Measurements from ENCODE around the gene BCOR. TPM values are rescaled to one million over a fixed set of nuclear protein-coding genes. Genes with fewer than 3 reads are reported as not detected.

BCOR gene
- total RNA-seq, 1 donor from 2014 or later: 19.8 TPM

GRCh38 chrX:40117715-40118285, 20.0 kb upstream of the BCOR start:
- no peaks in the 10 kb centered on the region for H3K4me1 ChIP-seq (ENCODE audit: control insufficient read depth in 3 of 3, insufficient read depth in 3 of 3, low read length in 3 of 3)
- H3K9ac ChIP-seq (ENCODE audit: low read depth in 1 of 3, low read length in 3 of 3): no peak overlapping the region
- H3K36me3 ChIP-seq (ENCODE audit: control insufficient read depth in 3 of 3, insufficient read depth in 3 of 3, low read length in 3 of 3): no peaks in the 10 kb centered on the region
- H3K9me3 ChIP-seq (ENCODE audit: control insufficient read depth in 3 of 3, low read length in 3 of 3): no peaks in the 10 kb centered on the region
- no peak overlapping the region for H3K27ac ChIP-seq (ENCODE audit: low read depth, low read length)
- H3K27me3 ChIP-seq (ENCODE audit: control insufficient read depth in 3 of 3, insufficient read depth in 3 of 3, low read length in 3 of 3): peaks cover 0 to 3% (median 0%) of the 10 kb centered on the region in 3 donors
- no peak overlapping the region for H3K4me3 ChIP-seq (ENCODE audit: low read length in 3 of 3)

GRCh38 chrX:40116925-40117324, 19.2 kb upstream of the BCOR start:
- Histone ChIP-seq H3K4me1 (ENCODE audit: control insufficient read depth in 3 of 3, insufficient read depth in 3 of 3, low read length in 3 of 3) (no peaks in the 10 kb centered on the region), H3K27me3 (ENCODE audit: control insufficient read depth in 3 of 3, insufficient read depth in 3 of 3, low read length in 3 of 3) (peaks cover 0 to 3% (median 0%) of the 10 kb centered on the region in 3 donors), H3K4me3 (ENCODE audit: low read length in 3 of 3) (no peak overlapping the region), H3K9ac (ENCODE audit: low read depth in 1 of 3, low read length in 3 of 3) (no peak overlapping the region), H3K36me3 (ENCODE audit: control insufficient read depth in 3 of 3, insufficient read depth in 3 of 3, low read length in 3 of 3) (no peaks in the 10 kb centered on the region), H3K27ac (ENCODE audit: low read depth, low read length) (no peak overlapping the region), H3K9me3 (ENCODE audit: control insufficient read depth in 3 of 3, low read length in 3 of 3) (no peaks in the 10 kb centered on the region)

- H3K4me1 ChIP-seq (ENCODE audit: control insufficient read depth in 3 of 3, insufficient read depth in 3 of 3, low read length in 3 of 3): peaks cover 4 to 8% (median 8%) of the 10 kb centered on the region in 3 donors
Measured at GRCh38 chrX:40112996-40113395, 15.2 kb upstream of the BCOR start.

GRCh38 chrX:40111868-40112267, 14.1 kb upstream of the BCOR start:
- Histone ChIP-seq H3K4me3 (ENCODE audit: low read length in 3 of 3) (no peak overlapping the region), H3K36me3 (ENCODE audit: control insufficient read depth in 3 of 3, insufficient read depth in 3 of 3, low read length in 3 of 3) (no peaks in the 10 kb centered on the region), H3K9me3 (ENCODE audit: control insufficient read depth in 3 of 3, low read length in 3 of 3) (no peaks in the 10 kb centered on the region), H3K27me3 (ENCODE audit: control insufficient read depth in 3 of 3, insufficient read depth in 3 of 3, low read length in 3 of 3) (peaks cover 0 to 17% (median 0%) of the 10 kb centered on the region in 3 donors), H3K4me1 (ENCODE audit: control insufficient read depth in 3 of 3, insufficient read depth in 3 of 3, low read length in 3 of 3) (peaks cover 12 to 20% (median 19%) of the 10 kb centered on the region in 3 donors), H3K9ac (ENCODE audit: low read depth in 1 of 3, low read length in 3 of 3) (no peak overlapping the region), H3K27ac (ENCODE audit: low read depth, low read length) (no peak overlapping the region)

More at GRCh38 chrX:40112996-40113395, 15.2 kb upstream of the BCOR start:
- H3K36me3 ChIP-seq (ENCODE audit: control insufficient read depth in 3 of 3, insufficient read depth in 3 of 3, low read length in 3 of 3): no peaks in the 10 kb centered on the region
- H3K4me3 ChIP-seq (ENCODE audit: low read length in 3 of 3): no peak overlapping the region
- peaks cover 0 to 7% (median 0%) of the 10 kb centered on the region in 3 donors for H3K27me3 ChIP-seq (ENCODE audit: control insufficient read depth in 3 of 3, insufficient read depth in 3 of 3, low read length in 3 of 3)
- H3K27ac ChIP-seq (ENCODE audit: low read depth, low read length): no peak overlapping the region
- H3K9me3 ChIP-seq (ENCODE audit: control insufficient read depth in 3 of 3, low read length in 3 of 3): no peaks in the 10 kb centered on the region
- H3K9ac ChIP-seq (ENCODE audit: low read depth in 1 of 3, low read length in 3 of 3): no peak overlapping the region

GRCh38 chrX:40109288-40110008, 11.7 kb upstream of the BCOR start:
- peak overlapping the region; percentile 68 to 83 (median 76) for H3K9ac ChIP-seq (ENCODE audit: low read depth in 1 of 3, low read length in 3 of 3)
- H3K27ac ChIP-seq (ENCODE audit: low read depth, low read length): peak overlapping the region; percentile 85
- H3K9me3 ChIP-seq (ENCODE audit: control insufficient read depth in 3 of 3, low read length in 3 of 3): no peaks in the 10 kb centered on the region
- H3K4me1 ChIP-seq (ENCODE audit: control insufficient read depth in 3 of 3, insufficient read depth in 3 of 3, low read length in 3 of 3): peaks cover 14 to 30% (median 22%) of the 10 kb centered on the region in 3 donors
- H3K36me3 ChIP-seq (ENCODE audit: control insufficient read depth in 3 of 3, insufficient read depth in 3 of 3, low read length in 3 of 3): no peaks in the 10 kb centered on the region
- H3K4me3 ChIP-seq (ENCODE audit: low read length in 3 of 3): peak overlapping the region; percentile 49 to 65 (median 64)
- H3K27me3 ChIP-seq (ENCODE audit: control insufficient read depth in 3 of 3, insufficient read depth in 3 of 3, low read length in 3 of 3): peaks cover 0 to 18% (median 0%) of the 10 kb centered on the region in 3 donors

- H3K9me3 ChIP-seq (ENCODE audit: control insufficient read depth in 3 of 3, low read length in 3 of 3): no peaks in the 10 kb centered on the region
- peaks cover 14 to 30% (median 22%) of the 10 kb centered on the region in 3 donors for H3K4me1 ChIP-seq (ENCODE audit: control insufficient read depth in 3 of 3, insufficient read depth in 3 of 3, low read length in 3 of 3)
- H3K27me3 ChIP-seq (ENCODE audit: control insufficient read depth in 3 of 3, insufficient read depth in 3 of 3, low read length in 3 of 3): peaks cover 0 to 18% (median 0%) of the 10 kb centered on the region in 3 donors
- H3K4me3 ChIP-seq (ENCODE audit: low read length in 3 of 3): peak overlapping the region; percentile 30 to 65 (median 64)
- H3K27ac ChIP-seq (ENCODE audit: low read depth, low read length): peak overlapping the region; percentile 85
- no peaks in the 10 kb centered on the region for H3K36me3 ChIP-seq (ENCODE audit: control insufficient read depth in 3 of 3, insufficient read depth in 3 of 3, low read length in 3 of 3)
- peak overlapping the region; percentile 68 to 83 (median 76) for H3K9ac ChIP-seq (ENCODE audit: low read depth in 1 of 3, low read length in 3 of 3)
Measured at GRCh38 chrX:40108959-40109287, 11.2 kb upstream of the BCOR start.

GRCh38 chrX:40108162-40108958, 10.6 kb upstream of the BCOR start:
- Histone ChIP-seq H3K9me3 (ENCODE audit: control insufficient read depth in 3 of 3, low read length in 3 of 3) (no peaks in the 10 kb centered on the region), H3K36me3 (ENCODE audit: control insufficient read depth in 3 of 3, insufficient read depth in 3 of 3, low read length in 3 of 3) (no peaks in the 10 kb centered on the region), H3K9ac (ENCODE audit: low read depth in 1 of 3, low read length in 3 of 3) (peak overlapping the region; percentile 60 to 83 (median 61)), H3K4me3 (ENCODE audit: low read length in 3 of 3) (peak overlapping the region; percentile 30 to 65 (median 58)), H3K4me1 (ENCODE audit: control insufficient read depth in 3 of 3, insufficient read depth in 3 of 3, low read length in 3 of 3) (peaks cover 14 to 30% (median 22%) of the 10 kb centered on the region in 3 donors), H3K27me3 (ENCODE audit: control insufficient read depth in 3 of 3, insufficient read depth in 3 of 3, low read length in 3 of 3) (peaks cover 0 to 18% (median 0%) of the 10 kb centered on the region in 3 donors), H3K27ac (ENCODE audit: low read depth, low read length) (peak overlapping the region; percentile 85)

GRCh38 chrX:40107291-40108161, 9.8 kb upstream of the BCOR start:
- Histone ChIP-seq H3K4me1 (ENCODE audit: control insufficient read depth in 3 of 3, insufficient read depth in 3 of 3, low read length in 3 of 3) (peaks cover 14 to 30% (median 22%) of the 10 kb centered on the region in 3 donors), H3K36me3 (ENCODE audit: control insufficient read depth in 3 of 3, insufficient read depth in 3 of 3, low read length in 3 of 3) (no peaks in the 10 kb centered on the region), H3K27me3 (ENCODE audit: control insufficient read depth in 3 of 3, insufficient read depth in 3 of 3, low read length in 3 of 3) (peaks cover 0 to 18% (median 0%) of the 10 kb centered on the region in 3 donors), H3K27ac (ENCODE audit: low read depth, low read length) (peak overlapping the region; percentile 85), H3K4me3 (ENCODE audit: low read length in 3 of 3) (peak overlapping the region in 2 of 3 donors; percentile 65 to 68), H3K9me3 (ENCODE audit: control insufficient read depth in 3 of 3, low read length in 3 of 3) (no peaks in the 10 kb centered on the region), H3K9ac (ENCODE audit: low read depth in 1 of 3, low read length in 3 of 3) (peak overlapping the region; percentile 60 to 83 (median 74))

GRCh38 chrX:40106676-40107290, 9.0 kb upstream of the BCOR start:
- Histone ChIP-seq H3K27me3 (ENCODE audit: control insufficient read depth in 3 of 3, insufficient read depth in 3 of 3, low read length in 3 of 3) (peaks cover 0 to 21% (median 0%) of the 10 kb centered on the region in 3 donors), H3K9ac (ENCODE audit: low read depth in 1 of 3, low read length in 3 of 3) (peak overlapping the region; percentile 60 to 83 (median 74)), H3K4me3 (ENCODE audit: low read length in 3 of 3) (peak overlapping the region; percentile 51 to 68 (median 65)), H3K9me3 (ENCODE audit: control insufficient read depth in 3 of 3, low read length in 3 of 3) (no peaks in the 10 kb centered on the region), H3K27ac (ENCODE audit: low read depth, low read length) (peak overlapping the region; percentile 85), H3K36me3 (ENCODE audit: control insufficient read depth in 3 of 3, insufficient read depth in 3 of 3, low read length in 3 of 3) (no peaks in the 10 kb centered on the region), H3K4me1 (ENCODE audit: control insufficient read depth in 3 of 3, insufficient read depth in 3 of 3, low read length in 3 of 3) (peaks cover 14 to 30% (median 22%) of the 10 kb centered on the region in 3 donors)
